Endothelial cell (in vitro differentiated cells): ENCODE results near the gene ACOXL. TPM values are rescaled to one million over a fixed set of nuclear protein-coding genes. Genes with fewer than 3 reads are reported as not detected.

Experiments used
- DNase-seq: peaks from one replicate; pipeline ENCODE4 v3.0.0; 2021; ENCODE audit warnings: low spot score
- H3K27ac Mint-ChIP-seq: one replicate; pipeline ENCODE4 v1.8.0; 2021; ENCODE audit warnings: mixed read lengths, inconsistent platforms; ENCODE audit not compliant: unreplicated experiment
- H3K27me3 Mint-ChIP-seq: one replicate; pipeline ENCODE4 v1.8.0; 2021; ENCODE audit warnings: mild to moderate bottlenecking, moderate library complexity, mixed read lengths, inconsistent platforms; ENCODE audit not compliant: unreplicated experiment
- H3K36me3 Mint-ChIP-seq: one replicate; pipeline ENCODE4 v1.8.0; 2021; ENCODE audit warnings: mild to moderate bottlenecking, low read depth, mixed read lengths, inconsistent platforms; ENCODE audit not compliant: unreplicated experiment
- H3K4me1 Mint-ChIP-seq: one replicate; pipeline ENCODE4 v1.8.0; 2021; ENCODE audit warnings: mild to moderate bottlenecking, mixed read lengths, inconsistent platforms; ENCODE audit not compliant: unreplicated experiment
- H3K4me3 Mint-ChIP-seq: one replicate; pipeline ENCODE4 v1.8.0; 2021; ENCODE audit warnings: mild to moderate bottlenecking, mixed read lengths, inconsistent platforms; ENCODE audit not compliant: unreplicated experiment
- H3K9me3 Mint-ChIP-seq: one replicate; pipeline ENCODE4 v1.8.0; 2021; ENCODE audit warnings: mixed read lengths, inconsistent platforms; ENCODE audit not compliant: unreplicated experiment
- total RNA-seq: library from RNA; stranded (reverse); fragmentation: NEBNext Ultra II Directional; extraction: Animal tissue kit (Norgen Biotek cat#: 25700); gene quantifications from one replicate; pipeline ENCODE4 v1.2.1, GENCODE V29; 2021; ENCODE audit not compliant: unreplicated experiment
- TF ChIP-seq, protein P1 (sequence below): fragments of 200-600 bp; sonication (generic); IDR thresholded peaks from one replicate; pipeline ENCODE4 v1.5.0; 2021; ENCODE audit warnings: antibody characterized with exemption; ENCODE audit not compliant: unreplicated experiment

Gene ACOXL
- total RNA-seq, 1 donor from 2014 or later: 0.44 TPM

- H3K27me3 Mint-ChIP-seq: peaks cover 2% of the 10 kb centered on the region
- no peaks in the 10 kb centered on the region for H3K9me3 Mint-ChIP-seq
- H3K4me3 Mint-ChIP-seq: no peak overlapping the region
- H3K27ac Mint-ChIP-seq: no peak overlapping the region
- no peaks in the 10 kb centered on the region for H3K36me3 Mint-ChIP-seq
- TF ChIP-seq, protein P1, sequence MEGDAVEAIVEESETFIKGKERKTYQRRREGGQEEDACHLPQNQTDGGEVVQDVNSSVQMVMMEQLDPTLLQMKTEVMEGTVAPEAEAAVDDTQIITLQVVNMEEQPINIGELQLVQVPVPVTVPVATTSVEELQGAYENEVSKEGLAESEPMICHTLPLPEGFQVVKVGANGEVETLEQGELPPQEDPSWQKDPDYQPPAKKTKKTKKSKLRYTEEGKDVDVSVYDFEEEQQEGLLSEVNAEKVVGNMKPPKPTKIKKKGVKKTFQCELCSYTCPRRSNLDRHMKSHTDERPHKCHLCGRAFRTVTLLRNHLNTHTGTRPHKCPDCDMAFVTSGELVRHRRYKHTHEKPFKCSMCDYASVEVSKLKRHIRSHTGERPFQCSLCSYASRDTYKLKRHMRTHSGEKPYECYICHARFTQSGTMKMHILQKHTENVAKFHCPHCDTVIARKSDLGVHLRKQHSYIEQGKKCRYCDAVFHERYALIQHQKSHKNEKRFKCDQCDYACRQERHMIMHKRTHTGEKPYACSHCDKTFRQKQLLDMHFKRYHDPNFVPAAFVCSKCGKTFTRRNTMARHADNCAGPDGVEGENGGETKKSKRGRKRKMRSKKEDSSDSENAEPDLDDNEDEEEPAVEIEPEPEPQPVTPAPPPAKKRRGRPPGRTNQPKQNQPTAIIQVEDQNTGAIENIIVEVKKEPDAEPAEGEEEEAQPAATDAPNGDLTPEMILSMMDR: no peak
- DNase-seq: no peak
- no peaks in the 10 kb centered on the region for H3K4me1 Mint-ChIP-seq
Observed at GRCh38 chr2:111095434-111095833, 363.1 kb downstream of the ACOXL start.

DNA sequence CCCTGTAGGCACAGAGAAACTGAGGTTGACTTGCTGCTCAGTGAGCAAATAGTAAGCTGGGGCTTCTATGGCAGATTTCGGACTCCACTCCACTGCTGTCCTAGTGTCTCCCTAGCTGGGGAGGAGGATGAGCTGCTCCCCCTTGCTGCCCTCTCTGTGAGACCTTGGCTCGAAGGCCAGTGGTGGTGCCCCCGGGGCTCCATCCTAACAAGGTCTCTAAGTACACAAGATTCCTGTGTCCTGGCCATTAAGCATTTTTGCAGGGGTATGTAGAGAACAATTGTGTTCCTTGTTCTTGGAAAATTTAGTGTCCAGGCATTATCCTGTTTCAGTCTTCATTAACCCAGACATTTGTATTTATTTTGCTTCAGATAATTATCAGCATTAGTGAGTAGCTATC lies 367.0 kb downstream of the ACOXL start:
- no peak for DNase-seq
- no peaks in the 10 kb centered on the region for H3K27me3 Mint-ChIP-seq
- H3K27ac Mint-ChIP-seq: no peak overlapping the region
- TF ChIP-seq, protein P1: no peak
- no peaks in the 10 kb centered on the region for H3K36me3 Mint-ChIP-seq
- H3K9me3 Mint-ChIP-seq: no peaks in the 10 kb centered on the region
- no peaks in the 10 kb centered on the region for H3K4me1 Mint-ChIP-seq
- H3K4me3 Mint-ChIP-seq: no peak overlapping the region

- DNase-seq: no peak
- Mint-ChIP-seq H3K36me3 (no peaks in the 10 kb centered on the region), H3K4me1 (no peaks in the 10 kb centered on the region), H3K4me3 (no peak overlapping the region), H3K27me3 (no peaks in the 10 kb centered on the region), H3K9me3 (no peaks in the 10 kb centered on the region), H3K27ac (no peak overlapping the region)
- TF ChIP-seq, protein P1: no peak
Observed at GRCh38 chr2:111100087-111100764, 367.9 kb downstream of the ACOXL start.

DNA sequence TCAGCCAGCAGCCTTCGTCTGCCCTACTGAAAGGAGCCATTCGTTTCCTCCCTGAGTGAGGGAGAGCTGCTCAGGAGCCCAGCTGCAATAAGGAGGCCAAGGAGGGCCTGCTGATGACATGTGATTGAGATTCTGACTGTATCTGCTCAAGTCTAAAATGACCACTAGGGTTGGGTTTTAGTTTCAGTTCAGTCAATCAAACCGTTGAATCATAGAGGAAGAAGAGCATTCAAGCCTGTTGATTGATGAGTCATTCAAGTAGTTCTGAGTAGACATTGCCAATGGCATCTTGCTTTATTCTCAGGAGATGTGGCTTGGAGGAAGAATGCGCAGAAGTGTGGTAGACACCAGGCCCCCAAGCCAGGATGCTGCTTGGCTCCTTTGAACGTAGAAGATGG lies 368.4 kb downstream of the ACOXL start:
- no peaks in the 10 kb centered on the region for H3K27me3 Mint-ChIP-seq
- H3K4me1 Mint-ChIP-seq: no peaks in the 10 kb centered on the region
- no peaks in the 10 kb centered on the region for H3K9me3 Mint-ChIP-seq
- no peak overlapping the region for H3K27ac Mint-ChIP-seq
- no peak overlapping the region for H3K4me3 Mint-ChIP-seq
- TF ChIP-seq, protein P1: no peak
- H3K36me3 Mint-ChIP-seq: no peaks in the 10 kb centered on the region
- DNase-seq: no peak

DNA sequence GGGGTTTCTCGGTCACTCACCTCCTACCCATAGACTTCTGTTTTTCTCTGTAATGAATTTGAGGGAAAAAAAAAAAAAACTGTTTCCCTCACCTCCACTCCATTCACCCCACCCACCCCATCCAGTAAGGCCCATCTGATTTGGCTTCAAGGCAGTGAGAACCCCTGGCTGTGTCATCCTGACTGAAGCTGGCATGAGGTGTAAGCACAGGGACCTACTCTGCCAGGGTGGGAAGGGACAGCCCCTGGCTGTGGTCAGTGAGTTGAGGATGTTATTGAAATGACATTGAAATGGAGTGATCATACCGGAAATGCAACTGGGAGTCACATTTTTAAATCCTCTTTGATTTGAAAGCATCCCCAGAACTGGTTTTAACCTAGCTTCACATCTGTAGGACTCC lies 369.2 kb downstream of the ACOXL start:
- H3K4me3 Mint-ChIP-seq: no peak overlapping the region
- TF ChIP-seq, protein P1: no peak
- no peaks in the 10 kb centered on the region for H3K9me3 Mint-ChIP-seq
- H3K27ac Mint-ChIP-seq: no peak overlapping the region
- H3K4me1 Mint-ChIP-seq: no peaks in the 10 kb centered on the region
- H3K27me3 Mint-ChIP-seq: no peaks in the 10 kb centered on the region
- no peaks in the 10 kb centered on the region for H3K36me3 Mint-ChIP-seq
- no peak for DNase-seq
